Liver (tissue), 9 donors: Measurements from ENCODE around the gene ANKRD10. TPM values are rescaled to one million over a fixed set of nuclear protein-coding genes. Genes with fewer than 3 reads are reported as not detected.

ENCODE experiments used
- DNase-seq: peaks from one replicate; pipeline ENCODE4 v3.0.0-alpha.2; 2017; ENCODE audit warnings: low spot score
- H3K27ac ChIP-seq, 2 donors: one replicate each; pipeline ENCODE4 v1.7.0; 2013; ENCODE audit warnings: inconsistent platforms in 2 of 2, low read length in 2 of 2, control low read depth in 1 of 2, low read depth in 1 of 2, mild to moderate bottlenecking in 1 of 2
- H3K27me3 ChIP-seq, 4 donors: one replicate each; pipeline versions ENCODE4 v1.6.1 to v1.7.0; 2013; ENCODE audit warnings: low read length in 3 of 4, inconsistent platforms in 1 of 4, mild to moderate bottlenecking in 1 of 4, moderate library complexity in 1 of 4; ENCODE audit not compliant: control insufficient read depth in 4 of 4, insufficient read depth in 4 of 4
- H3K36me3 ChIP-seq, 4 donors: one replicate each; pipeline versions ENCODE4 v1.6.1 to v1.7.0; 2013; ENCODE audit warnings: low read length in 3 of 4, mild to moderate bottlenecking in 3 of 4, low read depth in 1 of 4, moderate library complexity in 1 of 4; ENCODE audit not compliant: control insufficient read depth in 4 of 4, insufficient read depth in 3 of 4
- H3K4me1 ChIP-seq, 4 donors: one replicate each; pipeline versions ENCODE4 v1.6.1 to v1.7.0; 2013; ENCODE audit warnings: low read length in 3 of 4, mild to moderate bottlenecking in 3 of 4, moderate library complexity in 1 of 4; ENCODE audit not compliant: control insufficient read depth in 4 of 4, insufficient read depth in 4 of 4
- H3K4me3 ChIP-seq, 3 donors: one replicate each; pipeline versions ENCODE4 v1.6.1 to v1.7.0; 2013; ENCODE audit warnings: low read length in 3 of 3, control low read depth in 1 of 3, low read depth in 1 of 3, mild to moderate bottlenecking in 1 of 3
- H3K9ac ChIP-seq, 2 donors: one replicate each; pipeline ENCODE4 v1.7.0; 2013; ENCODE audit warnings: low read length in 2 of 2, mild to moderate bottlenecking in 2 of 2, moderate library complexity in 2 of 2, control low read depth in 1 of 2, low read depth in 1 of 2
- H3K9me3 ChIP-seq, 4 donors: one replicate each; pipeline versions ENCODE4 v1.6.1 to v1.7.0; 2013; ENCODE audit warnings: low read length in 3 of 4; ENCODE audit not compliant: control insufficient read depth in 4 of 4
- EGR1 ChIP-seq, 2 donors: IDR thresholded peaks; 2 replicates each; pipeline ENCODE4 v1.6.1; 2016 to 2018; ENCODE audit warnings: antibody characterized with exemption in 2 of 2, low read depth in 2 of 2
- FOXA1 ChIP-seq: IDR thresholded peaks from 2 replicates; pipeline ENCODE4 v1.6.1; 2016; ENCODE audit warnings: antibody characterized with exemption
- GABPA ChIP-seq, 2 donors: IDR thresholded peaks in 1 of 2; conservative IDR thresholded peaks in 1 of 2; 2 replicates each; pipeline ENCODE4 v1.6.1; 2016; ENCODE audit warnings: antibody characterized with exemption in 2 of 2, mild to moderate bottlenecking in 1 of 2, moderate library complexity in 1 of 2
- HNF4A ChIP-seq, 2 donors: conservative IDR thresholded peaks; 2 replicates each; pipeline ENCODE4 v1.6.1; 2016; ENCODE audit warnings: antibody characterized with exemption in 2 of 2, mild to moderate bottlenecking in 2 of 2
- HNF4G ChIP-seq: IDR thresholded peaks from 2 replicates; pipeline ENCODE4 v1.6.1; 2016; ENCODE audit warnings: antibody characterized with exemption
- JUND ChIP-seq, 2 donors: IDR thresholded peaks; 2 replicates each; pipeline ENCODE4 v1.6.1; 2016; ENCODE audit warnings: antibody characterized with exemption in 2 of 2
- NR2F2 ChIP-seq: IDR thresholded peaks from 2 replicates; pipeline ENCODE4 v1.6.1; 2016; ENCODE audit warnings: antibody characterized with exemption
- RAD21 ChIP-seq, 2 donors: IDR thresholded peaks; 2 replicates each; pipeline ENCODE4 v1.6.1; 2016; ENCODE audit warnings: antibody characterized with exemption in 2 of 2, mild to moderate bottlenecking in 2 of 2
- RXRA ChIP-seq, 2 donors: IDR thresholded peaks; 2 replicates each; pipeline ENCODE4 v1.6.1; 2017 to 2018; ENCODE audit warnings: antibody characterized with exemption in 2 of 2, mild to moderate bottlenecking in 1 of 2
- SP1 ChIP-seq: IDR thresholded peaks from 2 replicates; pipeline ENCODE4 v1.6.1; 2018; ENCODE audit warnings: antibody characterized with exemption, mild to moderate bottlenecking
- TAF1 ChIP-seq: conservative IDR thresholded peaks from 2 replicates; pipeline ENCODE4 v1.6.1; 2016; ENCODE audit warnings: antibody characterized with exemption, mild to moderate bottlenecking
- YY1 ChIP-seq: IDR thresholded peaks from 2 replicates; pipeline ENCODE4 v1.6.1; 2016; ENCODE audit warnings: antibody characterized with exemption, mild to moderate bottlenecking
- WGBS: extraction: QIAGEN DNeasy Blood & Tissue Kit; methylation state at CpG from one replicate; pipeline ENCODE4 v1.1.7; 2013; 5-methylcytosine and 5-hydroxymethylcytosine counted together
- polyA plus RNA-seq, 2 donors: library from polyadenylated mRNA; stranded (reverse) in 1 of 2; unstranded in 1 of 2; fragments of 200-250 nt in 1 of 2; fragments of >200 nt in 1 of 2; fragmentation: Nextera tagmentation in 1 of 2; extraction: Ambion mirVana in 1 of 2; gene quantifications; one replicate each; pipeline versions ENCODE4 v1.2.1 to v1.2.3, GENCODE V29; 2013 to 2015
- total RNA-seq, 2 donors: library from RNA; depleted of rRNA; stranded (reverse); fragments of >200 nt; gene quantifications; one replicate each; pipeline ENCODE4 v1.2.3, GENCODE V29; 2014
- TF ChIP-seq, protein P1 (sequence below): IDR thresholded peaks from 2 replicates; pipeline ENCODE4 v1.6.1; 2016; ENCODE audit warnings: antibody characterized with exemption
- TF ChIP-seq, protein P2 (sequence below): fragments of 150-350 bp; IDR thresholded peaks from 2 replicates; pipeline ENCODE4 v1.5.1; 2017; ENCODE audit warnings: improper control_type of control experiment, low read depth, low read length; ENCODE audit not compliant: missing input control
- TF ChIP-seq, protein P3 (sequence below): IDR thresholded peaks from 2 replicates; pipeline ENCODE4 v1.6.1; 2016; ENCODE audit warnings: antibody characterized with exemption, mild to moderate bottlenecking
- TF ChIP-seq, protein P4 (sequence below): IDR thresholded peaks from 2 replicates; pipeline ENCODE4 v1.6.1; 2016; ENCODE audit warnings: antibody characterized with exemption
- TF ChIP-seq, protein P5 (sequence below): IDR thresholded peaks from 2 replicates; pipeline ENCODE4 v1.6.1; 2016; ENCODE audit warnings: antibody characterized with exemption
- donor health status: healthy.
- donor health status: healthy.
- donor health status: healthy.
- donor health status: healthy.
- donor health status: healthy.

The ANKRD10 gene
- total and polyA plus RNA-seq, 4 donors, result 18.8 to 74.1 (median 52.9) TPM

DNA sequence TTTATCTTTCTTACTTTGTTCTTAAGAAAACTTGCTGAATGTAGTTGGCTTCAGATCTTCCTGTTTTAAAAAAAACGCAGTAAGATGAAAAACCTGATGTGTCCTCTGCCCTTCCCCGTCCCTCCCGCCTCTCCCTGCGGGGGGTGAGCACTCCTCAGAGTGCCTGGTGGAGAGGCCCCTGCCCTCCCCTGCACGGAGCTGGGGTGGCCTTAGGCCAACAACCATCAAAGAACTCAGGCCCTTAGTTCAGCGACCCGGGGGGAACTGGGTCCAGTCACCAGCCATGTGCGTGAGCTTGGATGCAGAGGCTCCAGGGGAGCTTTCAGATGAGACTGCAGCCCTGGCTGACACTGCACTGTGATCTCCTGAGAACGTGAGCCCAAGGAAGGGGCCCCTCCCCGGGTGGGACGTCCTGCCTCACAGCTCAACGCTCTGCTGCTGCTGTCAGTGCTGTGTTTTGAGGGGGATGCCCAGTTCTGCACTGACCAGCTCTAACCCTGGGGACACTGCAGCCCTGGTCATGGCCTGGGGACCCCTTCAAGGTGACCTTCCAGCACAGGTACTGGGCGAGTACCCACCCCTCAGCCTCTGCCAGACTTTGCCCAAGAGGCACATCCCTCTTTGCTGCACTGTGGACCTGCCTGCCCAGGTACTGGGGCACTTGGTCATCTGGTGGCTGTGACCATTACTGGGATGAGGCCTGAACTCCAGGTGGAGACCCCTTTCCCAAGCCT, 42.7 kb downstream of the ANKRD10 start:
- Histone ChIP-seq H3K9me3 (peaks cover 0 to 3% (median 0%) of the 10 kb centered on the region in 4 donors), H3K36me3 (no peaks in the 10 kb centered on the region), H3K27me3 (no peaks in the 10 kb centered on the region), H3K9ac (no peak overlapping the region), H3K4me3 (no peak overlapping the region), H3K27ac (no peak overlapping the region), H3K4me1 (peaks cover 0 to 5% (median 2%) of the 10 kb centered on the region in 4 donors)
- TF ChIP-seq RAD21 (IDR thresholded peaks at IDR 0.05) (no peak), JUND (IDR thresholded peaks at IDR 0.05) (no peak), TAF1 (no peak), HNF4G (no peak), SP1 (no peak), FOXA1 (no peak), NR2F2 (no peak), YY1 (no peak), RXRA (IDR thresholded peaks at IDR 0.05) (no peak), GABPA (IDR thresholded peaks at IDR 0.05 in 1 of 2, conservative IDR thresholded peaks at IDR 0.05 in 1 of 2) (no peak), EGR1 (IDR thresholded peaks at IDR 0.05; ENCODE audit: low read depth in 2 of 2) (no peak), HNF4A (conservative IDR thresholded peaks at IDR 0.05) (no peak)
- TF ChIP-seq, protein P1, sequence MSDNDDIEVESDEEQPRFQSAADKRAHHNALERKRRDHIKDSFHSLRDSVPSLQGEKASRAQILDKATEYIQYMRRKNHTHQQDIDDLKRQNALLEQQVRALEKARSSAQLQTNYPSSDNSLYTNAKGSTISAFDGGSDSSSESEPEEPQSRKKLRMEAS, result no peak
- TF ChIP-seq, protein P2, sequence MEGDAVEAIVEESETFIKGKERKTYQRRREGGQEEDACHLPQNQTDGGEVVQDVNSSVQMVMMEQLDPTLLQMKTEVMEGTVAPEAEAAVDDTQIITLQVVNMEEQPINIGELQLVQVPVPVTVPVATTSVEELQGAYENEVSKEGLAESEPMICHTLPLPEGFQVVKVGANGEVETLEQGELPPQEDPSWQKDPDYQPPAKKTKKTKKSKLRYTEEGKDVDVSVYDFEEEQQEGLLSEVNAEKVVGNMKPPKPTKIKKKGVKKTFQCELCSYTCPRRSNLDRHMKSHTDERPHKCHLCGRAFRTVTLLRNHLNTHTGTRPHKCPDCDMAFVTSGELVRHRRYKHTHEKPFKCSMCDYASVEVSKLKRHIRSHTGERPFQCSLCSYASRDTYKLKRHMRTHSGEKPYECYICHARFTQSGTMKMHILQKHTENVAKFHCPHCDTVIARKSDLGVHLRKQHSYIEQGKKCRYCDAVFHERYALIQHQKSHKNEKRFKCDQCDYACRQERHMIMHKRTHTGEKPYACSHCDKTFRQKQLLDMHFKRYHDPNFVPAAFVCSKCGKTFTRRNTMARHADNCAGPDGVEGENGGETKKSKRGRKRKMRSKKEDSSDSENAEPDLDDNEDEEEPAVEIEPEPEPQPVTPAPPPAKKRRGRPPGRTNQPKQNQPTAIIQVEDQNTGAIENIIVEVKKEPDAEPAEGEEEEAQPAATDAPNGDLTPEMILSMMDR, result no peak
- TF ChIP-seq, protein P3, sequence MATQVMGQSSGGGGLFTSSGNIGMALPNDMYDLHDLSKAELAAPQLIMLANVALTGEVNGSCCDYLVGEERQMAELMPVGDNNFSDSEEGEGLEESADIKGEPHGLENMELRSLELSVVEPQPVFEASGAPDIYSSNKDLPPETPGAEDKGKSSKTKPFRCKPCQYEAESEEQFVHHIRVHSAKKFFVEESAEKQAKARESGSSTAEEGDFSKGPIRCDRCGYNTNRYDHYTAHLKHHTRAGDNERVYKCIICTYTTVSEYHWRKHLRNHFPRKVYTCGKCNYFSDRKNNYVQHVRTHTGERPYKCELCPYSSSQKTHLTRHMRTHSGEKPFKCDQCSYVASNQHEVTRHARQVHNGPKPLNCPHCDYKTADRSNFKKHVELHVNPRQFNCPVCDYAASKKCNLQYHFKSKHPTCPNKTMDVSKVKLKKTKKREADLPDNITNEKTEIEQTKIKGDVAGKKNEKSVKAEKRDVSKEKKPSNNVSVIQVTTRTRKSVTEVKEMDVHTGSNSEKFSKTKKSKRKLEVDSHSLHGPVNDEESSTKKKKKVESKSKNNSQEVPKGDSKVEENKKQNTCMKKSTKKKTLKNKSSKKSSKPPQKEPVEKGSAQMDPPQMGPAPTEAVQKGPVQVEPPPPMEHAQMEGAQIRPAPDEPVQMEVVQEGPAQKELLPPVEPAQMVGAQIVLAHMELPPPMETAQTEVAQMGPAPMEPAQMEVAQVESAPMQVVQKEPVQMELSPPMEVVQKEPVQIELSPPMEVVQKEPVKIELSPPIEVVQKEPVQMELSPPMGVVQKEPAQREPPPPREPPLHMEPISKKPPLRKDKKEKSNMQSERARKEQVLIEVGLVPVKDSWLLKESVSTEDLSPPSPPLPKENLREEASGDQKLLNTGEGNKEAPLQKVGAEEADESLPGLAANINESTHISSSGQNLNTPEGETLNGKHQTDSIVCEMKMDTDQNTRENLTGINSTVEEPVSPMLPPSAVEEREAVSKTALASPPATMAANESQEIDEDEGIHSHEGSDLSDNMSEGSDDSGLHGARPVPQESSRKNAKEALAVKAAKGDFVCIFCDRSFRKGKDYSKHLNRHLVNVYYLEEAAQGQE, result no peak
- TF ChIP-seq, protein P4, sequence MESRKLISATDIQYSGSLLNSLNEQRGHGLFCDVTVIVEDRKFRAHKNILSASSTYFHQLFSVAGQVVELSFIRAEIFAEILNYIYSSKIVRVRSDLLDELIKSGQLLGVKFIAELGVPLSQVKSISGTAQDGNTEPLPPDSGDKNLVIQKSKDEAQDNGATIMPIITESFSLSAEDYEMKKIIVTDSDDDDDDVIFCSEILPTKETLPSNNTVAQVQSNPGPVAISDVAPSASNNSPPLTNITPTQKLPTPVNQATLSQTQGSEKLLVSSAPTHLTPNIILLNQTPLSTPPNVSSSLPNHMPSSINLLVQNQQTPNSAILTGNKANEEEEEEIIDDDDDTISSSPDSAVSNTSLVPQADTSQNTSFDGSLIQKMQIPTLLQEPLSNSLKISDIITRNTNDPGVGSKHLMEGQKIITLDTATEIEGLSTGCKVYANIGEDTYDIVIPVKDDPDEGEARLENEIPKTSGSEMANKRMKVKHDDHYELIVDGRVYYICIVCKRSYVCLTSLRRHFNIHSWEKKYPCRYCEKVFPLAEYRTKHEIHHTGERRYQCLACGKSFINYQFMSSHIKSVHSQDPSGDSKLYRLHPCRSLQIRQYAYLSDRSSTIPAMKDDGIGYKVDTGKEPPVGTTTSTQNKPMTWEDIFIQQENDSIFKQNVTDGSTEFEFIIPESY, result no peak
- TF ChIP-seq, protein P5, sequence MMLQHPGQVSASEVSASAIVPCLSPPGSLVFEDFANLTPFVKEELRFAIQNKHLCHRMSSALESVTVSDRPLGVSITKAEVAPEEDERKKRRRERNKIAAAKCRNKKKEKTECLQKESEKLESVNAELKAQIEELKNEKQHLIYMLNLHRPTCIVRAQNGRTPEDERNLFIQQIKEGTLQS, result no peak
- DNase-seq, result no peak
- 79% methylated on average over 13 of the region's 13 CpGs for WGBS
